ENCODE results near the gene RASGEF1C.

Gene RASGEF1C

GRCh38 chr5:180214870-180215770 is 6.1 kb upstream of the RASGEF1C start:
- Histone ChIP-seq H3K27me3 (peaks cover 0 to 25% of the 10 kb centered on the region in 2 donors), H3K4me3 (no peak overlapping the region), H3K9me3 (peaks cover 9 to 59% (median 49%) of the 10 kb centered on the region in 3 donors), H3K4me1 (peaks cover 0 to 8% (median 0%) of the 10 kb centered on the region in 4 donors), H3K27ac (no peak overlapping the region), H3K36me3 (no peaks in the 10 kb centered on the region)
- DNase-seq: no peak
- intact Hi-C loops (cut with DNase I; ENCODE audit: low total_unique reads): no loop called here
- no peak for TF ChIP-seq CTCF (IDR thresholded peaks at IDR 0.05)

- no peaks in the 10 kb centered on the region for H3K36me3 ChIP-seq
- peaks cover 0 to 12% (median 0%) of the 10 kb centered on the region in 4 donors for H3K4me1 ChIP-seq
- no peak overlapping the region for H3K27ac ChIP-seq
- H3K9me3 ChIP-seq: peaks cover 9 to 45% (median 37%) of the 10 kb centered on the region in 3 donors
- no peak overlapping the region for H3K4me3 ChIP-seq
- no peak for TF ChIP-seq CTCF (IDR thresholded peaks at IDR 0.05)
- intact Hi-C loops (cut with DNase I; ENCODE audit: low total_unique reads): no loop called here
- no peak for DNase-seq
- H3K27me3 ChIP-seq: peaks cover 0 to 32% of the 10 kb centered on the region in 2 donors
These were observed 4.7 kb upstream of the RASGEF1C start for GRCh38 chr5:180213657-180214207.

- intact Hi-C loops (cut with DNase I; ENCODE audit: low total_unique reads): no loop called here
- peaks cover 0 to 17% (median 4%) of the 10 kb centered on the region in 4 donors for H3K4me1 ChIP-seq
- peaks cover 9 to 40% (median 32%) of the 10 kb centered on the region in 3 donors for H3K9me3 ChIP-seq
- no peak for TF ChIP-seq CTCF (IDR thresholded peaks at IDR 0.05)
- H3K36me3 ChIP-seq: no peaks in the 10 kb centered on the region
- no peak overlapping the region for H3K27ac ChIP-seq
- H3K27me3 ChIP-seq: peaks cover 0 to 37% of the 10 kb centered on the region in 2 donors
- DNase-seq: no peak
- no peak overlapping the region for H3K4me3 ChIP-seq
These were observed 4.2 kb upstream of the RASGEF1C start for GRCh38 chr5:180213256-180213600.

- peaks cover 9 to 34% (median 25%) of the 10 kb centered on the region in 3 donors for H3K9me3 ChIP-seq
- H3K27me3 ChIP-seq: peaks cover 0 to 43% of the 10 kb centered on the region in 2 donors
- intact Hi-C loops (cut with DNase I; ENCODE audit: low total_unique reads): no loop called here
- no peak overlapping the region for H3K4me3 ChIP-seq
- peak in 1 of 2 donors; percentile 60 for DNase-seq
- H3K4me1 ChIP-seq: peaks cover 0 to 23% (median 5%) of the 10 kb centered on the region in 4 donors
- H3K36me3 ChIP-seq: no peaks in the 10 kb centered on the region
- no peak overlapping the region for H3K27ac ChIP-seq
- no peak for TF ChIP-seq CTCF (IDR thresholded peaks at IDR 0.05)
These were observed 3.6 kb upstream of the RASGEF1C start for GRCh38 chr5:180212363-180213255.

GRCh38 chr5:180211761-180212035 is 2.7 kb upstream of the RASGEF1C start:
- H3K27me3 ChIP-seq: peaks cover 0 to 49% of the 10 kb centered on the region in 2 donors
- H3K36me3 ChIP-seq: no peaks in the 10 kb centered on the region
- intact Hi-C loops (cut with DNase I; ENCODE audit: low total_unique reads): no loop called here
- TF ChIP-seq CTCF (IDR thresholded peaks at IDR 0.05): no peak
- H3K4me1 ChIP-seq: peaks cover 0 to 24% (median 5%) of the 10 kb centered on the region in 4 donors
- peaks cover 5 to 24% (median 16%) of the 10 kb centered on the region in 3 donors for H3K9me3 ChIP-seq
- H3K27ac ChIP-seq: no peak overlapping the region
- no peak overlapping the region for H3K4me3 ChIP-seq
- DNase-seq: peak in 1 of 2 donors; percentile 48

Data from tibial artery (tissue), 4 donors.